Uterus (tissue), 4 donors: Measurements from ENCODE around the gene GAPVD1. TPM values are rescaled to one million over a fixed set of nuclear protein-coding genes. Genes with fewer than 3 reads are reported as not detected.

Source experiments
- DNase-seq, 2 donors: peaks; one replicate each; pipeline ENCODE4 v3.0.0-alpha.2; 2019 to 2020
- H3K27ac ChIP-seq, 2 donors: fragments of 200-600 bp; sonication (generic); 1 replicate in 1 of 2; 2 replicates in 1 of 2; pipeline ENCODE4 v1.5.1; 2016 to 2018
- H3K27me3 ChIP-seq, 2 donors: fragments of 200-600 bp; sonication (generic); one replicate each; pipeline ENCODE4 v1.5.1; 2018 to 2019; ENCODE audit warnings: control low read depth in 1 of 2
- H3K36me3 ChIP-seq, 2 donors: fragments of 200-600 bp; sonication (generic); one replicate each; pipeline ENCODE4 v1.5.1; 2019; ENCODE audit warnings: control low read depth in 1 of 2
- H3K4me1 ChIP-seq, 2 donors: fragments of 200-600 bp; sonication (generic); one replicate each; pipeline ENCODE4 v1.5.1; 2018 to 2019; ENCODE audit warnings: control low read depth in 1 of 2
- H3K4me3 ChIP-seq, 2 donors: fragments of 200-600 bp; sonication (generic); 1 replicate in 1 of 2; 2 replicates in 1 of 2; pipeline ENCODE4 v1.5.1; 2018 to 2019; ENCODE audit warnings: mild to moderate bottlenecking in 1 of 2
- H3K9me3 ChIP-seq, 2 donors: fragments of 200-600 bp; sonication (generic); one replicate each; pipeline ENCODE4 v1.5.1; 2019; ENCODE audit warnings: control low read depth in 1 of 2
- CTCF ChIP-seq, 4 experiments: fragments of 200-600 bp in 2 of 4; fragments of 450-650 bp in 2 of 4; sonication (generic) in 2 of 4; IDR thresholded peaks; one replicate each; pipeline ENCODE4 v1.5.1; 2016 to 2019; ENCODE audit warnings: antibody characterized with exemption in 4 of 4, mild to moderate bottlenecking in 2 of 4, moderate library complexity in 1 of 4
- POLR2A ChIP-seq, 2 donors: fragments of 450-650 bp; IDR thresholded peaks; one replicate each; pipeline ENCODE4 v1.6.1; 2016; ENCODE audit warnings: antibody characterized with exemption in 2 of 2, mild to moderate bottlenecking in 1 of 2, moderate library complexity in 1 of 2
- intact Hi-C: fragments of 100-400 bp; cut with DNase I; formaldehyde crosslinking; loops from one replicate; pipeline ENCODE4 v1.15.1; 2023; ENCODE audit warnings: low total_unique reads
- total RNA-seq, 4 donors: library from RNA; depleted of rRNA in 3 of 4; stranded (reverse); fragments of >200 nt in 3 of 4; gene quantifications; one replicate each; pipeline versions ENCODE4 v1.1.0 to v1.2.4, GENCODE V29; 2014 to 2023
- donor health status: DM: yes; HTN: yes; CAD: no.

Gene GAPVD1
- total RNA-seq, 4 donors from 2014 or later, result 41.0 to 73.8 (median 64.0) TPM

- TF ChIP-seq CTCF (IDR thresholded peaks at IDR 0.05), result no peak
- TF ChIP-seq POLR2A (IDR thresholded peaks at IDR 0.05), result no peak
- intact Hi-C loops, result no loop called here
- Histone ChIP-seq H3K4me1 (no peaks in the 10 kb centered on the region), H3K4me3 (no peak overlapping the region), H3K27ac (no peak overlapping the region), H3K27me3 (no peaks in the 10 kb centered on the region), H3K36me3 (no peaks in the 10 kb centered on the region), H3K9me3 (no peaks in the 10 kb centered on the region)
- no peak for DNase-seq
These were observed 130.1 kb downstream of the GAPVD1 start for GRCh38 chr9:125391704-125392103.

- H3K27me3 ChIP-seq, result no peaks in the 10 kb centered on the region
These were observed 131.8 kb downstream of the GAPVD1 start for GRCh38 chr9:125393426-125393825.

GRCh38 chr9:125396799-125397198, 135.2 kb downstream of the GAPVD1 start:
- DNase-seq, result no peak
- TF ChIP-seq CTCF (IDR thresholded peaks at IDR 0.05) (no peak), POLR2A (IDR thresholded peaks at IDR 0.05) (no peak)
- Histone ChIP-seq H3K4me1 (no peaks in the 10 kb centered on the region), H3K4me3 (no peak overlapping the region), H3K36me3 (no peaks in the 10 kb centered on the region), H3K27me3 (no peaks in the 10 kb centered on the region), H3K27ac (no peak overlapping the region), H3K9me3 (no peaks in the 10 kb centered on the region)
- intact Hi-C loops, result no loop called here

More at GRCh38 chr9:125393426-125393825, 131.8 kb downstream of the GAPVD1 start:
- no peak overlapping the region for H3K4me3 ChIP-seq
- H3K27ac ChIP-seq, result no peak overlapping the region
- TF ChIP-seq POLR2A (IDR thresholded peaks at IDR 0.05) (no peak), CTCF (IDR thresholded peaks at IDR 0.05) (no peak)
- H3K9me3 ChIP-seq, result no peaks in the 10 kb centered on the region
- no peaks in the 10 kb centered on the region for H3K36me3 ChIP-seq
- no peaks in the 10 kb centered on the region for H3K4me1 ChIP-seq
- intact Hi-C loops, result no loop called here
- no peak for DNase-seq

- no peak for TF ChIP-seq POLR2A (IDR thresholded peaks at IDR 0.05)
- no peak for TF ChIP-seq CTCF (IDR thresholded peaks at IDR 0.05)
- Histone ChIP-seq H3K27ac (no peak overlapping the region), H3K4me1 (no peaks in the 10 kb centered on the region), H3K4me3 (no peak overlapping the region), H3K36me3 (no peaks in the 10 kb centered on the region), H3K9me3 (no peaks in the 10 kb centered on the region), H3K27me3 (no peaks in the 10 kb centered on the region)
- DNase-seq, result no peak
- intact Hi-C loops, result no loop called here
These were observed 136.1 kb downstream of the GAPVD1 start for GRCh38 chr9:125397736-125398135.

- Histone ChIP-seq H3K27ac (no peak overlapping the region), H3K9me3 (no peaks in the 10 kb centered on the region), H3K4me3 (no peak overlapping the region), H3K4me1 (no peaks in the 10 kb centered on the region), H3K36me3 (no peaks in the 10 kb centered on the region), H3K27me3 (no peaks in the 10 kb centered on the region)
- intact Hi-C loops, result no loop called here
- no peak for DNase-seq
- TF ChIP-seq CTCF (IDR thresholded peaks at IDR 0.05) (no peak), POLR2A (IDR thresholded peaks at IDR 0.05) (no peak)
These were observed 136.6 kb downstream of the GAPVD1 start for GRCh38 chr9:125398243-125398642.
